ENCODE measurements around the gene EFCC1. TPM values are rescaled to one million over a fixed set of nuclear protein-coding genes. Genes with fewer than 3 reads are reported as not detected.

Gene EFCC1
- total RNA-seq, 1 experiment from 2014 or later: not detected

DNA sequence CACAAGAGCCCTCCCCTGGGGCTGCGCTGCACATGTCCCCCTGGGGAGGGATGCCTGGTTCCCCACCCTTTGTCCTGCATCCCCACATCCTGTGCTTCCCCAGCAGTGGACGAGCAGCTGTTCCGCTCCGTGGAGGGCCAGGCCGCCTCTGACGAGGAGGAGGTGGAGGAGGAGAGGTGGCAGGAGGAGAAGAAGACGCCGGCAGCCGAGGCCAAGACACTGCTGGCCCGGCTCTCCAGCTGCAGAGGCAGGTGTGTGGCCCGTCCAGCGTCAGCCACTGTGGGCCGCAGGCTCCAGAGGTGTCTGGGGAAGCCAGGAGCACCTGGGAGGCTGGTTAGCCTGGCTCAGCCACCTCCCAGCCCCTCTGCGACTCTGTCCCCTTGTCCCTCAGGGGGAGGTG is 31.6 kb downstream of the EFCC1 start:
- no peak for DNase-seq (ENCODE audit: low read depth)

DNA sequence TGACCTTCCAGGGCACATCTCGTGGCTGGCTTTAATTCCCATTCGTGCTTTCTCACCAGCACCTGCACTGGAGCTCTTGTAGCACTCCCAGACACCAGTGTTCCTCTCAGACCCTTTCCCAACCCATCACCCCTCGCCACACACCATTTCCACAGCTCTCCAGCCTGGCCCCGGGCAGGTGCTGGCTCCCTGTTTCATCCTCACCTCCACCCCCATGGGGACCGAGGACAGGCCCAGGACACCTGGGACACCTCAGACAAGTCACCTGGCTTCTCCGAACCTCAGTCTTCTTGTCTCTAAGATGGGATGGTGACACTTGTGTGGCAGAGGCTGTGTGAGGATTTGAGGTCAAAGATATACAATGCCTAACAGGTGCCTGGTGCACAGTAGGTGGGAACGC is 32.0 kb downstream of the EFCC1 start:
- no peak for DNase-seq (ENCODE audit: low read depth)

- DNase-seq (ENCODE audit: low read depth): no peak
Measured at GRCh38 chr3:129033633-129034321, 32.7 kb downstream of the EFCC1 start.

DNA sequence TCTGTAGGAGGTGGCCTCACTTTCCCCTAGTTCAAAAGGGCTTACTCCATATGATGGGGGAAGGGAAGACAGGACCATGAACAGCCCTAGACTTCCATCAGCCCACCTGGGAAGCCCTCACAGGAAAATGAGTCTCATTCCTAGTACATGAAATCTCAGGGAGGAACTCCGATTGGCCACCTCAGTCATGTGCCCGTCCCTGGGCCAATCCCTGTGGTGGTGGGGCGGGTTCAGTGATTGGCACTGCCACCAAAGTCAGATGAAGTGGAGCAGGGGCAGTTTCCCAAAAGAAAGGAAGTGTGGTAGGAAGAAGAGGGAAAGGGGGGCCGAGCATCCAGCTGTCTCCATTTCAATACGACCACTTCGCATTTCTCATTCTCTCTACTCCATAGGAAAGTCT is 33.5 kb downstream of the EFCC1 start:
- no peak for DNase-seq (ENCODE audit: low read depth)

DNA sequence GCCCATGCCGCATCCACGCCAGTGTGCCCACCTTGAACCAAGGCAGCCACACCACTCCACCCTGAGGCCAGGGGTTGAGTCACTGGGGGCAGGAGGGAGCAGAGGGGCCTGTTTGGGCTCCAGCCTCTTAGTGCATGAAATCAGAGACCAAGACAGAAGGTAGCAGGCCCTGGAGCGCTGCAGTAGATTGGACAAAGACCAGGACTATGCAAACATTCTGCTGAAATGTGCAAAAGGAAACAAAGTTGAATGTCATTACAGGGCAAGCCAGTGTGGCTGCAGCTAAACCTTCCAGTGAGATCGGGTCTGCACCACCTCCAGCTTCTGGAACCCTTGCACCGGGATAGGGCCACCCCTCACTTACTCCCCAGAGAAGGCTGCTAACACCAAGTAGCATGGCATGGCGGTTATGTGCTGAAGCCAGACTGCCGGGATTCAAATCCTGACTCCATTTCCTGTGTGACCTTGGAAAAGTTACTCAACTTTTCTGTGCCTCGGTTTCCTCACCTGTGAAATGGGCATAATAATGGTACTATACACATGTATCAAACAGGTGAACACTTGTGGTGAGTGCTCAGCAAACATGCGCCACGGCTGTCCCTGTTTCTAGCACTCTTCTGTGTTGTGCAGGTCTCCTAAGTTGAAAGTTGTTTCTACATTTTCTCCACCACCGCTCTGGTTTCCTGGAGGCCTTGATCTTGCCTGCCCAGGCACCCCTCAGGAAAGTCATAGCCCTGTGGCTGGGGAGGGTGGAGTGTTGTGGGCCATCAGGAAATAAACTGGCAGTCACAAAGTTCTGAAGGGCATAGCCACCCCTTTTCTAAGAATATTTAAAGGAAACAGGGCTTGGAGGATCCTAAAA is 34.5 kb downstream of the EFCC1 start:
- no peak for DNase-seq (ENCODE audit: low read depth)

- no peak for DNase-seq (ENCODE audit: low read depth)
Measured at GRCh38 chr3:129036222-129037092, 35.4 kb downstream of the EFCC1 start.

DNA sequence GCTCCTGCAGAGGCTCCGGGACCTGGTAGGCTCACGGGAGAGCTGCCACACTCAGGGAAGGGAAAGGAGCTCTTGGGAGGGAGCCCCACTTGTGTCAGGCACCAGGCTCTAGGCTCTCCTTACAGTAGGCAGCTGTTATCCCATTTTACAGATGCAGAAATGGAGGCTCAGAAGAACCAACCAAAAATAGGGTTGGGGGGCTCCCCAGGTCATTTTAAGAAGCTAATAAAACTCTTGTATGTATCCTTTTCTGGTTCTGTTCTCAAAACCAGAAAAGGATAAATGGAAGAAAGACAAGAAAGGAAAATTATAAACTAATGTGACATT is 36.0 kb downstream of the EFCC1 start:
- no peak for DNase-seq (ENCODE audit: low read depth)

- no peak for DNase-seq (ENCODE audit: low read depth)
Measured at GRCh38 chr3:129038121-129038855, 37.2 kb downstream of the EFCC1 start.

DNA sequence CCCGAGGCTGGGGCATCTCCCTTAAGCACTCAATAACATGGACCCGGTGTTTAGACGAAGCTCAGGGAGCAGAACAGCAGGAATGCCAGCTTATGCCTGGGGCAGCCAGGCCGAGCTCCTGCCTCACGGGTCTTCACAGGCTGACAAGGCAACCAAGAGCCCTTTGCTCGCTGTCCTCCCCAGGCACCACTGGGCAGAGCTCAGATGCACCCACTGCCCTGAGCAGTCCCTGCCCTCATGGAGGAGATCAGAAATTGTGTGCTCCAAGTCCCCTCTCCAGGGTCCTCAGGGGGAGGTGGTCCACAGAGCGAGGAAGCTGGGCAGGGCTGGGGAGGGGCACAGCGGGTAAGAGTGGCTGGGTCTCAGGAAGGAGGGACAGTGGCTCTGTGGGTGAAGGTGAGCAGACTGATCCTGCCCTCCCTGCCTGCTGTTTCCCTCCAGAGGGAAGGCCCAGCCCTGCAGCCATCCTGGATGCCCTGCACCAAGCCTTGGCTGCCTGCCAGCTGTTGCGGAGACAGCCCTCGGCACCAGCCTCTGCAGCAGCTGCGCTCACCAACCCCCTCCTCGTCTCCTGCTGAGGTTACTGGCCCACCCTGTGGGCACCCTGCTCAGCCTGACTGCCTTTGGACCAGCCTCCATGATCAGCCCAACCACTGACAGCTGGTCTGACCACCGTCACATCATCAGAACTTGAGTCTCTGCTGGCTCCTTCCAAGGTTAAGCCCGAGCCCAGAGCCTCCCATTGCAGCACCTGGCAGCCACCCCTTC is 38.4 kb downstream of the EFCC1 start:
- DNase-seq (ENCODE audit: low read depth): peak; percentile 31

GRCh38 chr3:129040039-129040336 is 38.9 kb downstream of the EFCC1 start:
- no peak for DNase-seq (ENCODE audit: low read depth)

- no peak for DNase-seq (ENCODE audit: low read depth)
Measured at GRCh38 chr3:129040579-129041300, 39.6 kb downstream of the EFCC1 start.

GRCh38 chr3:129045675-129046036 is 44.6 kb downstream of the EFCC1 start:
- no peak for DNase-seq (ENCODE audit: low read depth)

GRCh38 chr3:129046037-129046731 is 45.1 kb downstream of the EFCC1 start:
- no peak for DNase-seq (ENCODE audit: low read depth)

DNA sequence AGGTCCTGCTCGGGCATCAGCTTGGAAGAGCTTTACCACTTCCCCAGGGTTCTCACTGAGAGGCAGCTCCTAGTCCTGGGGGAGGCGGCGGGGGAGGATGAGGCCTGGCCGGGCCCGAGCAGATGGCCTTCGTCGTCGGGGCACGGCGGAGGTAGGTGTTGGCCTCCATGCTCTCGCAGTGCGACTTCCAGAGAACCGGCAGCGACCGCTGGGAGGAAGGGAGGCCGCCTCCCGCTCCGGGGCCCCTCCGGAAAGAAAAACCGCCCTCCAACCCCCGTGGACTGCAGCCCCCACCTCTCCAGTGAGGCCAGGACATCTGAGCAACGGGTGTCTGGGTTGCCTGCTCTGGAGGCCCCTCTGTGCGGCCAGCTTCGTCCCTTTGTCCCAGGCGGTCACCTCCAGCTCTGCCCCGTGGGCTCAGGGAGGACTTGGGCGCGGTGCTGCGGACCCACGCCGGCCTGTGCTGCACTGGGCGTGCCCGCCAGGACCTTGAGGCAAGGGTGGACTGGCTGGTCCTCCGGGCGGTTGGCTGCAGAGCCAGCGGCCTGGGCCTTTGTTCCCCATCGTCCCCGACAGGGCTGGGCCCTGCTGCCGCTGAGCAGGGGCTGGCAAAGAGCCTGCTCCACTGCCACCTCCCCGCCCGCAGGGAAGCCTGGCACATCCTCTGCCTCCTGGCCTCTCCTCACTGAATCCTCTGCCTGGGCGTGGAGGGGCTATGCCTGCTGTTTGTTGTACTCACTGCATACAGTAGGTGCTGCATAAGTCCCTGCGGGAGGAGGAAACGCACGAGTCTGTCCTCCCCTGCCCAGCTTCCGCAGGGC is 45.8 kb downstream of the EFCC1 start:
- no peak for DNase-seq (ENCODE audit: low read depth)

DNA sequence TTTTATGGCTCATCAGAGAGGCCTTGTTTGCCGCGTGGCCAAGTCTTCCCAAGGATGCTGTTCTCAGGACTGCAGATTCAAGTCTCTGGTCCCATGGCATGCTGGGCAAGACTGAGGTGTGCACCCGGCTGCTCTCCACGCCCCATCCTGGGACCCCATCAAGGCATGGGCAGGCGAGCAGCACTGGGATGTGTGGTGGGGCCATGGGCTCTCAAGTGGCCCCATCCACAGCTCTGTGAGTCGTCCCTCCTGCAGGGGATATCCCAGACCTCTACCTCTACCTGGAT is 46.4 kb downstream of the EFCC1 start:
- no peak for DNase-seq (ENCODE audit: low read depth)

DNA sequence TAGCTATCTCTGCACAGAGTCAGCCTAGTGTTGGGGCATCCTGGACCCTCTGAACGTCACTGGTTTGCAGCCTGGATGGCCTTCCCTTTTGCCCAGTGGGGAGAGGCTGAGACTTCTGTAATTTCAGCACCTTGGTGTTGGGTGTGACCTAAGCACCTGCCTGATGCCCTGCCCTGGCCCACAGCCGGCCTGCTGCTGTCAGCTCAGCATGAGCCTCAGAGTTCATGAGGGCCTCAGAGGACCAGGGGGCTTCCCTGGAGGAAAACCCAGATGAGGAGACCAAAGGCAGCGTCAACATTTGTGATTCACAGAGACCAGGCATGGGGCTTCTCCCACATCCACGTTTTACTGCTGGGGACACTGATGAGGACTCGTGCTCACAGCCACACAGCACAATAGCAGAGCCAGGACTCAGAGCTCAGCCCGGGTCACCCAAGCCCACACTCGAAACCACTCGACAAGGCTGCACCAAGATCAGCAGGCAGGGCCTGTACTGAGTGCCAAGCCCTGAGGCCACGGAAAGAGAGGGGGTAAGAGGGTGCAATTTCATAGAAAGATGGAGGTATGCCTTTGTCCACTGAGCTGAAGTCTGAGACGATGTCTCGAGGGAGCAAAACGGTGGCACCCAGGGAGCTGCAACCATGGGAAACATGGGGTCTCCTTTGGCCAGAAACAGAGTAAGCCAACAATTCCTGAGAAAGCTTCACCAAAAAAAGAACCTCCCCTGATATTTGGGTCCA is 49.6 kb downstream of the EFCC1 start:
- DNase-seq (ENCODE audit: low read depth): no peak

DNA sequence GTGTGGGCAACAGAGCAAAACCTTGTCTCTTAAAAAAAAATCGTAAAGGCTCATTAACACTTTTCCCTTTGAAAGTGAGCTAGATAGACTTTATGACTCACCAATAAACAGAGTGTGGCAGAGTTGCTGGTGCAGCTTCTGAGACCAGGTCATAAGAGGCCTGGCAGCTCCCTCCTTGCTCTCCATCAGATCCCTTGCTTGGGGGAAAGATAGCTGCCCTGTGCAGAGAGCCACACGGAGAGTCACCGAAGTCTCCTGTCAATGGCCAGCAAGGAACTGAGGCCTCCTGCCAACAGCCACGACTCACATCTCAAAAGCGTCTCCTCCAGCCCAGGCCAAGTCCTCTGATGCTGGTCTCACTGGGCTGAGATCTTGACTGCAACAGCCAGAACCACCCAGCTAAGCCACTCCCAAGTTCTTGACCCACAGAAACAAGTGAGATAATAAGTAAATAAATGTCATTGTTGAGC is 50.8 kb downstream of the EFCC1 start:
- DNase-seq (ENCODE audit: low read depth): peak; percentile 35

DNA sequence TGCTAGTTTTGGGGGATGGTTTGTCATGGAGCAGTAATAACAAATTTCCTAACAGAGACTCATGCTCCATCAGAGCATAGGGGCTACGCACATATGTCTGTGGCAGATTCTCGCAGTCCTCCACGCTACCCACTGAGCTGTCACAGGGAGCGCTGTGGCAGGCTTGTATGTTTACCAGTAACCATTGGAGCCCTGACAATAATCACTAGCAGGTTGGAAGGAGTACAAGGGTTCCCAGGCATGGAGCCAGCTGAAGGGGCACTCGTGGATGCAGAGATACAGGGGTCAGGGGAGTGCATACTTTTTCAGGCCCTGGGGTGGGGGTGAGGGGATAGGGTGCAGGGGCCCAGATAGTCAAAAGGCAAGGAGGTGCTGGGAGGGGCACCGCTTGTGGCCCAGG is 51.6 kb downstream of the EFCC1 start:
- DNase-seq (ENCODE audit: low read depth): no peak
